Common myeloid progenitor, CD34-positive (primary cell): ENCODE results near the gene SELENOO.
"Not testable (repeated sequence)": the region's sequence is repeated elsewhere in the genome, so short reads cannot be mapped to it uniquely, and the experiment has no call there.

Experiments used
- CTCF ChIA-PET: fragments of 350-600 bp; sonication (Branson Sonifier 250); formaldehyde crosslinking; loops from one replicate; lab custom pipeline; 2021; ENCODE audit warnings: antibody characterized with exemption; lab: Charles Lee
- POLR2A ChIA-PET: fragments of 350-600 bp; sonication (Branson Sonifier 250); formaldehyde crosslinking; loops from one replicate; lab custom pipeline; 2021; ENCODE audit warnings: antibody characterized with exemption; lab: Charles Lee
- DNase-seq, 3 donors: peaks; one replicate each; pipeline versions ENCODE4 v3.0.0 to v3.0.0-alpha.2; 2013
- H3K27ac ChIP-seq, 2 experiments: 1 replicate in 1 of 2; 2 replicates in 1 of 2; pipeline ENCODE4 v1.7.0; 2013; ENCODE audit warnings: inconsistent platforms in 2 of 2, low read length in 2 of 2, mild to moderate bottlenecking in 2 of 2, low read depth in 1 of 2, moderate library complexity in 1 of 2; ENCODE audit not compliant: severe bottlenecking in 2 of 2, insufficient read depth in 1 of 2, poor library complexity in 1 of 2
- H3K27me3 ChIP-seq, 5 experiments: replicated peaks in 2 of 5; 1 replicate in 3 of 5; 2 replicates in 2 of 5; pipeline versions ENCODE4 v1.6.1 to v1.7.0; 2013; ENCODE audit warnings: low read length in 4 of 5, mild to moderate bottlenecking in 2 of 5, moderate library complexity in 2 of 5, inconsistent platforms in 1 of 5; ENCODE audit not compliant: insufficient read depth in 5 of 5, control insufficient read depth in 4 of 5
- H3K36me3 ChIP-seq, 4 experiments: 1 replicate in 2 of 4; 2 replicates in 2 of 4; pipeline versions ENCODE4 v1.6.1 to v1.7.0; 2013; ENCODE audit warnings: low read length in 3 of 4, control low read depth in 1 of 4, mild to moderate bottlenecking in 1 of 4; ENCODE audit not compliant: control insufficient read depth in 4 of 4, insufficient read depth in 4 of 4
- H3K4me1 ChIP-seq, 4 experiments: 1 replicate in 3 of 4; 2 replicates in 1 of 4; pipeline versions ENCODE4 v1.6.1 to v1.7.1; 2013; ENCODE audit warnings: low read length in 3 of 4, mild to moderate bottlenecking in 3 of 4, control low read depth in 1 of 4, inconsistent platforms in 1 of 4, moderate library complexity in 1 of 4; ENCODE audit not compliant: control insufficient read depth in 4 of 4, insufficient read depth in 4 of 4; ENCODE audit errors: control extremely low read depth in 1 of 4
- H3K4me3 ChIP-seq, 7 experiments: 1 replicate in 4 of 7; 2 replicates in 3 of 7; pipeline versions ENCODE4 v1.5.1 to v1.7.0; 2013; ENCODE audit warnings: mild to moderate bottlenecking in 7 of 7, low read length in 6 of 7, moderate library complexity in 6 of 7, inconsistent platforms in 2 of 7, low read depth in 2 of 7, control low read depth in 1 of 7; ENCODE audit not compliant: insufficient read depth in 4 of 7, control insufficient read depth in 1 of 7; ENCODE audit errors: extremely low read depth in 1 of 7
- H3K9me3 ChIP-seq, 5 experiments: 1 replicate in 4 of 5; 2 replicates in 1 of 5; pipeline versions ENCODE4 v1.6.1 to v1.7.1; 2013; ENCODE audit warnings: low read length in 4 of 5, mild to moderate bottlenecking in 2 of 5, inconsistent platforms in 1 of 5, low read depth in 1 of 5, moderate library complexity in 1 of 5; ENCODE audit not compliant: control insufficient read depth in 4 of 5, insufficient read depth in 2 of 5; ENCODE audit errors: control extremely low read depth in 1 of 5
- WGBS: methylation state at CpG from one replicate; pipeline ENCODE4 v1.1.5; 2013; ENCODE audit not compliant: insufficient coverage; 5-methylcytosine and 5-hydroxymethylcytosine counted together

Gene SELENOO

GRCh38 chr22:50202130-50202666, 1.4 kb downstream of the SELENOO start:
- Histone ChIP-seq H3K36me3 (peaks cover 2 to 56% (median 25%) of the 10 kb centered on the region in 4 experiments), H3K4me3 (peak overlapping the region in 6 of 7 experiments; percentile 62 to 81 (median 72)), H3K27ac (no peak overlapping the region), H3K4me1 (peaks cover 0 to 32% (median 22%) of the 10 kb centered on the region in 4 experiments), H3K27me3 (no peaks in the 10 kb centered on the region), H3K9me3 (no peaks in the 10 kb centered on the region)
- DNase-seq, result no peak
- 92% methylated on average over 9 of the region's 13 CpGs for WGBS
- POLR2A ChIA-PET, result interaction anchor here (4.9 kb wide), 1 partner anchor 11 kb away, joined by 55 read pairs; no protein-coding TSS in a partner anchor
- CTCF ChIA-PET, result no interaction called here

DNA sequence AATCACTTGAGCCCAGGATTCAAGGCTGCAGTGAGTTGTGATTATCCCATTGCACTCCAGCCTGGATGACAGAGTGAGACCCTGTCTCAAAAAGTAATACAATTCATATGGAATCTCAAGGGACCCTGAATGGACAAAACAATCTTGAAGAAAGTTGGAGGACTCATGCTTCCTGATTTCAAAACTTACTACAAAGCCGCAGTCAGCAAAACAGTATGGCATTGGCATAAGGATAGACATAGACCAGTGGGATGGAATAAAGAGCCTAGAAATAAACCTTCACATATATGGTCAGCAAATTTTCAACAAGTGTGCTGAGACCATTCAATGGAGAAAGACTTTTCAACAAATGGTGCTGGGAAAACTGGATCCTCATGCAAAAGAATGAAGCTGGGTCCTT, 2.5 kb downstream of the SELENOO start:
- H3K27me3 ChIP-seq, result no peaks in the 10 kb centered on the region
- no peak for DNase-seq
- H3K9me3 ChIP-seq, result no peaks in the 10 kb centered on the region
- H3K27ac ChIP-seq, result no peak overlapping the region
- ChIA-PET POLR2A (interaction anchor here (4.9 kb wide), 1 partner anchor 12 kb away, joined by 55 read pairs; no protein-coding TSS in a partner anchor), CTCF (no interaction called here)
- no peak overlapping the region for H3K4me3 ChIP-seq
- peaks cover 2 to 54% (median 27%) of the 10 kb centered on the region in 4 experiments for H3K36me3 ChIP-seq
- H3K4me1 ChIP-seq, result peaks cover 0 to 33% (median 22%) of the 10 kb centered on the region in 4 experiments
- no CpG with 5 or more reads among the region's 1 CpG for WGBS

GRCh38 chr22:50204571-50204970, 3.8 kb downstream of the SELENOO start:
- H3K36me3 ChIP-seq, result peaks cover 2 to 53% (median 29%) of the 10 kb centered on the region in 4 experiments
- peak in 2 of 3 donors; percentile 42 to 54 for DNase-seq
- no peaks in the 10 kb centered on the region for H3K9me3 ChIP-seq
- 70% methylated on average over 5 of the region's 7 CpGs for WGBS
- ChIA-PET POLR2A (interaction anchor here (0.6 kb wide), 1 partner anchor 144 kb away, joined by 3 read pairs; no protein-coding TSS in a partner anchor), CTCF (interaction anchor here (0.9 to 3.0 kb wide), 3 partner anchors 55 to 429 kb away, joined by 3 to 26 read pairs (median 9); no protein-coding TSS in a partner anchor)
- no peak overlapping the region for H3K4me3 ChIP-seq
- H3K27me3 ChIP-seq, result no peaks in the 10 kb centered on the region
- H3K4me1 ChIP-seq, result peaks cover 0 to 32% (median 20%) of the 10 kb centered on the region in 4 experiments
- no peak overlapping the region for H3K27ac ChIP-seq

DNA sequence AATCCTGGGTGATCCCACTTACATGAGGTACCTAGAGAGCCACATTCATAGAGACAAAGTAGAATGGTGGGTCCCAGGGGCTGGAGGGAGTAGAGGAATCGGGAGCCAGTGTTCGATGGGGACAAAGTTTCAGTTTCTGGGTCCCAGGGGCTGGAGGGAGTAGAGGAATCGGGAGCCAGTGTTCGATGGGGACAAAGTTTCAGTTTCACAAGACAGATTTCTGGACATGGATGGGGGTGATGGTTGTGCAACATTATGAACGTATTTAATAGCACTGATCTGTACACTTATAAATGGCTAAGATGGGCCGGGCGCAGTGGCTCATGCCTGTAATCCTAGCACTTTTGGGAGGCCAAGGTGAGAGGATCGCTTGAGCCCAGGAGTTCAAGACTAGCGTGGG, 4.2 kb downstream of the SELENOO start:
- Histone ChIP-seq H3K36me3 (peaks cover 2 to 55% (median 31%) of the 10 kb centered on the region in 4 experiments), H3K4me1 (peaks cover 0 to 28% (median 15%) of the 10 kb centered on the region in 4 experiments)
- DNase-seq, H3K27me3 ChIP-seq, H3K27ac ChIP-seq, H3K4me3 ChIP-seq, H3K9me3 ChIP-seq, POLR2A ChIA-PET: not testable (repeated sequence)
- CTCF ChIA-PET, result interaction anchor here (2.9 to 3.0 kb wide), 2 partner anchors 56 to 274 kb away, joined by 9 to 26 read pairs; no protein-coding TSS in a partner anchor
- 97% methylated on average over 9 of the region's 9 CpGs for WGBS

- Histone ChIP-seq H3K4me1 (peaks cover 0 to 26% (median 12%) of the 10 kb centered on the region in 4 experiments), H3K27me3 (no peaks in the 10 kb centered on the region), H3K4me3 (no peak overlapping the region), H3K9me3 (no peaks in the 10 kb centered on the region), H3K27ac (no peak overlapping the region), H3K36me3 (peaks cover 3 to 64% (median 40%) of the 10 kb centered on the region in 4 experiments)
- ChIA-PET CTCF (interaction anchor here (0.7 to 3.0 kb wide), 12 partner anchors 12 to 275 kb away, joined by 3 to 26 read pairs (median 3); no protein-coding TSS in a partner anchor), POLR2A (interaction anchor here (1.2 kb wide), 1 partner anchor 21 kb away, joined by 4 read pairs; no protein-coding TSS in a partner anchor)
- 96% methylated on average over 44 of the region's 45 CpGs for WGBS
- DNase-seq, result no peak
These were observed 5.2 kb downstream of the SELENOO start for GRCh38 chr22:50205781-50206569.

DNA sequence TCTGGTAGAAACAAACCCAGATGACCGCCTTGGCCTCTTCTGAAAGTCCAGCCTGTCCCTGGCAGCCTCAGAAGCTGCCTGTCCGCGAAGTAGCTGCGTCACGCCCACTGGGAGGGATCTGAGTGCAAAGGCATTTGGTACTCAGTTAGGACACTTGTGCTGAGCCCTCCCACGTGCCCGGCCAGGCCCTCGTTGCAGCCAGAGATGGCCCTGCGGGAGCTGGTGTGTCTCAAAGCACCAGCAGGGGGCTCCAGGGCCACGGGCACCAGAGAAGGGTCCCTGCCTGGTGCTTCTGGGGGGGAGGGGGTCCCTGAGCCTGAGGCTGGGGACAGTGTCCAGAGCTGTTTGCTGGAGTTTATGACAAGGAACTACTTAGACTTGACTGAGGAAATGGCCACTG, 5.8 kb downstream of the SELENOO start:
- Histone ChIP-seq H3K27me3 (no peaks in the 10 kb centered on the region), H3K4me3 (no peak overlapping the region), H3K9me3 (no peaks in the 10 kb centered on the region), H3K4me1 (peaks cover 0 to 22% (median 9%) of the 10 kb centered on the region in 4 experiments), H3K36me3 (peaks cover 5 to 69% (median 45%) of the 10 kb centered on the region in 4 experiments), H3K27ac (no peak overlapping the region)
- WGBS, result 92% methylated on average over 8 of the region's 10 CpGs
- ChIA-PET POLR2A (interaction anchor here (1.2 kb wide), 1 partner anchor 22 kb away, joined by 4 read pairs; no protein-coding TSS in a partner anchor), CTCF (interaction anchor here (0.7 to 3.0 kb wide), 12 partner anchors 11 to 276 kb away, joined by 3 to 26 read pairs (median 3); no protein-coding TSS in a partner anchor)
- peak in 2 of 3 donors; percentile 26 to 29 for DNase-seq
